Stimulated activated CD8-positive, alpha-beta memory T cell treated with anti-CD3 and anti-CD28 coated beads, Interleukin-15, amount 100 ng/mL, for 4 hours (primary cell): ENCODE data around the gene MAFG.

Experiments
- DNase-seq, 2 donors: peaks; one replicate each; pipeline ENCODE4 v3.0.0-alpha.2; 2020; ENCODE audit warnings: low read depth in 2 of 2

The MAFG gene

DNA sequence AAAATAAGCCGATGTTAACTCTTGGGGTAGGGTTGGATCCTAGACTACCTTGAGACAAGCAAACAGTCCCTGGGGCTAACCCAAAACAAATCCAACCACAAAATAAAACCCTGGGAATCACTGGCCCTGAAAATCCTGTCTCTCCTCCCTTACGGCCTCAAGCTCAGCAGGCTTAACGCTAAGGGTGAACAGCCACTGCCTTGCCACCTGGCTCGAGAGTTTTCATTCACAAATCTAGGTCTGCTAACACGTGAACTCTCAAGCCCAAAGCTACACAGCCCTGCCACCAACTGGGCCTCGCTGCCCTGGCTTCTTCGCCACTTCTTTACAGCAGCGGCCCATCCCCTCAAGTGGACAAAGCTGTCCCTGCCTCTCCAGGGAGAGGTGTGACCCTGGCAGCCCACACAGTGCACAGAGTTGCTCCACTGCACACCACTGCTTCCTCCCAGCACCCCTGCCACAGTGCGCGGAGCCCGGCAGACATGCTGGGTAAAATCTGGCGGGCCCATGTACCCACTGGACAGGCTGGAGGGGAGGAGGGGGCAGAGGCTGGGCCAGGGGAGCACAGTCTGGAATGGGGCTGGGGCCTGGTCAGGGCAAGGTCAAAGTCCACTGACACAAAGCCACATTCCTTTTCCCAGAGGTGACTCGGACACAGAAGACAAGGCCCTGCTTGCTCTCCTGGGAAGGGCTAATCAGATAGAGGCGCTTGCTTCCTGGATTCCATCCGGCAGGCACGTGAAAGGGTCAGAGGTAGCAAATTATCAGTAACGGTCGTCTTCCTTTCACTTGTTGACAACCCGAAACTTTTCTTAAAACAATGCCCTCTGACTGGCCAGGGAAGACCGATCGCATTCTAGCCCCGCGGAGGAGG is 17.3 kb downstream of the MAFG start:
- no peak for DNase-seq

DNA sequence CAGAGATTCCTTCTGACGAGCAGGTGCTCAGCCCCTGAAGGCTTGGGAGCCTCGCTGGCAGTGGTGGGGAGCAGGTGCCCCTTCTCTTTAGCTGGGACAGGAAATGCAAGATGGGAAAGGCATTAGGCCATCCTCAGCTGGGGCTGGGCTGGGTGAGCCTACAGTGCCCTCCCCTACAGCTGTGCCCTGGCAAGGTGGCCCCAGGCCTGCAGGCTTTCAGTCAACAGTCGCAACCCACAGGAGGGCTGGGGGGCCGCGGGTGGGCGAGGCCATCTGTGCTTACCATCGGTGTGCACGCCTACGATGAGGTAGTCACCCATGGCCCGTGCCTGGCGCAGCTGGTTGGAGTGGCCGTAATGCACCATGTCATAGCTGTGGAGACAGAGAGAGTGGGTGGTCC is 18.3 kb downstream of the MAFG start:
- DNase-seq: no peak

DNA sequence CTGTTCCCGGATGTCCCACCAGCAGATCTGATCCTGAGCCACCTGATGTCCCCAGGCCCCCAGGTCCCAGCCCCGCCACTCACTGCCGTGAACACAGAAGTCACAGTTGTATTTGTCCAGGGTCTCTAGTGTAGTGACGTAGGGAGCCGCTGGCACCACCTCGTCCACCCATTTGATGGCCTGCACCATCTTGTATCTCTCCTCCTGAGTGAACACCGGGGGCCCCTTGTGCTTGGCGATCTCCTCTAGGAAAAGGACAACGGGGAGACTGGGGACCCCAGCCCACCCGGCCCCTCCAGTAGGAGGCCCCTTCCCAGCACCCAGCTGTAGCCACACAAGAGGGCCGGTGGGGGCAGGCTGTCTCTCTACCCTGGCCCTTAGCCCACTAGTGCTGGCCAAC is 18.7 kb downstream of the MAFG start:
- no peak for DNase-seq

DNA sequence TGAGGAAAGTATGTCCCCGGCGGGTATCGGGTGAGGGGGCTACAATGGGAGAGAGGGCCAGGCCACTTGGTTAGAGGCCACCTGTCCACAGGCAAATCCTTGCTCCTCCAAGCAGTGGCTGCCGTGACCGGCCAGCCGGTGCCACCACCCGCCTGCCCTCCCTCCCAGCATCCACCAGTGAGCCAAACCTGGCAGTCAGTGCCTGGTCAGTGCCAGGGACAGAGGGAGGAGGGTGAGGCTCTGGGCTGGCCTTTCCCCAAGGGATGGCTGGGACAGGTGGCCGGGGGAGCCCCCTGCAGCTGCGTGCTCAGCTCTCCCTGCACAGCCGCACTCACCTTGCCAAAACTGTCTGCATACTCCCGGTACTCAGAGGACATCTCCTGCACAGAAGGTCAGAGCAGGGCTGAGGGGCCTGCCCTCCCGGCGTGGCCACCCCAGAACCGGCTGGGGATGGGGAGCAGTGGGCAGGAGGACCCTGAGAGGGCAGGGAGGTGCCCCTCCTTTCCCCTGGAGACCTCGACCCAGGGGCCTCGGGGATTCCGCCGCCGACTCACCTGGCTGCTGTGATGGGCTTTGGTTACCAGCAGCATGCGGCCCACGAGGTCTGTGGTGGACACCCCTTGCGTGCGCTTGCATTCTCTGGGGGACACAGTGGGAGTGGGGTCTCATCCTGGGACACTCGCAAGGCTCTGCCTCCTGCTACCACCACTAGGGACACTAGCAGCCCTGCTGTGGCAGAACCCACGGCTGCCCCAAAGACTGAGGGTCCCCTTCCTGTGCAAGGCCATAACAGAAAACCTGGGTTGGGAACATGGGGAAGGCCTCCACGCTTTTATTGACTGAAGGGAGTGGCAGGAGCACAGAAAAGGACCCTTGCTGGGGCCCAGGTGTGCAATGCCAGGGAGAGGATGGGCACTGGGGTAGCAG is 20.1 kb downstream of the MAFG start:
- DNase-seq: no peak

DNA sequence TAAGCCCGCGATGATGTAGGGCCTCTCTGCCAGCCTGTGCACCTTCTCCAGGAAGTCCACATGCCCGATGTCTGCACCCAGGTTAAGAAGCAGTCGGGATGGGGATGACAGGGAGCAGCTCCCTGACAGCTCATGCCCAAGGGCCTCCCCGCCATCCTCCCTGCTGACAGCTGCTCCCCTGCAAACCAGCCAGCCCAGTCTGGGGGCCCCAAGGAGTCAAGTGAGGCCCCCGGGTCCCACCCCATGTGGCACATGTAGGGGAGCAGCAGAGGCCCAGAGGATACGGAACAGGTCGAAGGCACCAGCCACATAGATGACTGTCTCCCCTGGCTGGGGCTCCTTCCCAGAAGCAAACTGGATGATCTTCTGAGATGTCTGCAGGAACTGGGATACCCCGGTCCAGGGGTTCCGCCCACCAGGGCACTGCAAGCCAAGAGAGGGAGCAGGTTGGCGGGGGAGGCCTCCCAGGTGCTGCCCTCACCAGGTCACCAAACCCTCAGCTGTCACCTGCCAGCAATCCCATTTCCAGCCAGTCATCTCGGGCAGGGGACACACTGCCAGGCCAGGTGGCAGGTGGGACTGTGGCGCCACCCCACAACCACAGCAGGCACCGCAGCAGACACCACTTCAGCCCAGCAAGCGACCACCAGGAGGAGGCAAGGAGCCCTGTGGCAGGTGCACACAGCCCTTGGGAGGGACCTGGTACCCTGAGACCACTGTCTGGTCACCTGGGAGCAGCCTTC is 20.9 kb downstream of the MAFG start:
- no peak for DNase-seq

DNA sequence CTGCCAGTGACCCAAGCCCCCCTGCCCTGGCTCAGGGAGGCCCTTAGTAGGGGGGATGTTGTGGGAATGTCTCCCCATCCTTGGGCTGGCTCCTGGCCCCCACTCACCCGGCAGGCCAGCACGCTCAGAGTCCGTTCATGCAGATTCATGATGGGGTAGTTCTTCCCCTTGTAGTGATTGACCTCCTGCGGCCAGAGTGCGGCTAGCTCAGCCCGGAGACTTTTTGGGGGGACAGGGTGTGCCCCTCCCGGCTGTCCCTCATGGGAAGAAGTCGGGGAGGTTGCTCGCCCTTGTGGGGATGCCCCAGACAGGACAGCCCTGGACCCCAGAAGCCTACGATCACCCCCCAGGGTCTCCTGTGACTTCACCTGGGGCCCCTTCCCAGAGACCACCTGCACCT is 21.5 kb downstream of the MAFG start:
- DNase-seq: no peak

DNA sequence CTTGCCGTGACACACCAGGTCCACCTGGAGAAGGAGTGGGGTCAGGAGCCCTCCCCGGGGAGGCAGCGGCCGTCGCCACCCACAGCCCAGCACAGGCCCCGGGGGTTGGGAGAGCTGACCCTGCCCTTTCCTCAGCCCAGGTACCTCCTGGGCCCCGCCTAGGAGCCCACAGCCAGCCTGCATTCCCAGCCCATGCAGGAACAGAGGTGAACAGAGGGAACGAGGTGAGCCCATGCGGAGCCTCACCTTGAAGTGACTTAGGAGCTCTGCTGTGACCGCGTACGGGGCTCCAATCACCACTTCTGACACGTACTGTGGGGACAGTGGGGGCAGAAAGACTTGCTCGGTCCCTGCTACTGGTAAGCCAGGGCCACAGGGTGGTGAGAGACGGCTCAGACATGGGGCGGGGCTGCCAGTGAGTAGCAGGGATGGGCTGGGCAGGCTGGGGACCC is 22.1 kb downstream of the MAFG start:
- DNase-seq: no peak

DNA sequence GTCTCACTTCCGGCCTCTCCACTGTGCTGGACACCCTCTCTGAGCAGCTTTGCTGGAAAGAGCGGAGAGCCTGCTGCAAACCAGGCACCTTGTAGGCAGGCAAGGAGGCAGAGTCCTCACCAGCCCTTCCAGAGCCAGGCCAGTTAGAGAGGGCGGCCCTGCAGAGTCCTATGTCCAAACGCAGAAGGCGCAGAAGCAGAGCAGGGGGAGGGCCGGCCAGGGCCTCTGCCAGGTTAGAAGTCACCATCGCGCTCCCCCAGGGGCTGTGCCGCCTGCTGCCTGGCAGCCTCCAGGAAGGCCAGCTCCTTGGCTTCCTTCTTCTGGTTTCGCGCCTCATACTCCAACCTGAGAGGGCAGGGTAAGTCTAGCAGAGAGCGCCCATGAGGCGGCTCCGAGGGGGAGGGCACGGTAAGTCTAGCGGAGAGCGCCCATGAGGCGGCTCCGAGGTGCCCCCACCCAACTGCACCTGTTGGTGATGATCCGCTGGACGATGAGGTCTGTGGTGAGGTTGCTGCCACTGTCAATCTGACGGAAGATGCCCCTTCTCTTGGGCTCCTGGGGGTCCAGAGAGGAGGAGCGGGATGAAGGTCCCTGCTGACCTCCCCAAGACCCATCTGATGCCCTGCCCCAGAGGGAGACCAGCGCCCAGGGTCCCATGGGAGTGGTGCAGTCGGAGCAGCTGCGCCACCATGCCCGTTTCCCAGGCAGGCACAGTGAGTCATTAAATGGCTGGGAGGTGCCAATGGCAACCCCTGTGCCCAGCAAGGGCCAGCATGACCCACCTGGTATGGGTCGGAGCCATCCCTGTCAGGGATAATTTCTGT is 22.7 kb downstream of the MAFG start:
- DNase-seq: no peak

DNA sequence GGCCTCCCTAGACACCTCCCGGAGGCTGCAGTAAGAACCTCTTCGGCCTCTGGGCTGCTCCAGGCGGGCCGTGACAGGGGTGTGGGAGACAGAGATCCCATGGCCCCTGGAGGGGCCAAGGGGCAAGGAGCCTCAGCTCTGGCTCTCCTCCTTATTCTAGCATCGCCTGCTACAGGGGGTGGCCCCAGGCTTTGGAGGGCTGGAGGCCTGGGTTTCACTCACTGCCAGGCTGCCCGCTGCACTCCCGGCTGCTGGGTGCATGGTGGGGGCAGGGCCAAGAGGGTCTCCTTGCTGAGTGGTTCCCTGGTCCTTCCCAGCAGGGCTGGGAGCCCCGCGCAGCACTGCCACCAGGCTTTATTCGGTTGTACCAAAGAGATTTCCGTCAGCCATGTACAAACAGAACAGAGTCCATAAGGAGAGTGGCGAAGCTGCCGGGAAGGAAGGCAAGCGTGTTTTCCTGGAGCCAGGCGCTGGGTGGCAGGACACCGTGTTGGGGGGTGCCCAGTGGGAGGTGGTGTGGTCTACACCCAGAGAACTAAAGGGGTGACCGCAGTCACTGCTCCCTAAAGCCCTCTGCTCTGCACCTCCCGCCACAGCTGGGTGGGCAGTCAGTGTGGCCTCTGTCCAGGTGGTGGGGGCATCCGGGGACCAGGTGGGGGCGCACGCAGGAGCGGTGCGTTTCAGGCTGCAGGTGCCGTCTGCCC is 23.5 kb downstream of the MAFG start:
- DNase-seq: no peak

DNA sequence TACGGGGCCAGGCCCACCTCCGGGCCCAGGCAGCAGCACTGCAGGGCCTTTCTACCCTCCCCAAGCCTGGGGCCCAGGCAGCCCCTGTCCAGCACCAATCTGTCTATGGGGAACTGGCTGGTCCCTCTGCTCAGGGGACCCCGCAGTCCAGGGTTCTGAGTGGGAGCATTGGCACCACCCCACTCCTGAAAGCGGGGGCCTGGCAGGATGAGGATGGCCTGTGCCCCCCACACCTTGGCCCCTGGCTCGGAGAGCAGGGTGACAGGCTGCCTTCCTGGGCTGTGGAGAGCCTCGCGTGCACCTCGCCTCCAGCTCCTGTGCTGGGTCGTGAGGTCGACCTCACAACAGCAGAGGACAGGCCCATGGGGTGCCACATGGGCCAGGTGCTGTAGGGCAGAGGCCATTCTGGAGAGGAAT is 24.1 kb downstream of the MAFG start:
- DNase-seq: no peak

DNA sequence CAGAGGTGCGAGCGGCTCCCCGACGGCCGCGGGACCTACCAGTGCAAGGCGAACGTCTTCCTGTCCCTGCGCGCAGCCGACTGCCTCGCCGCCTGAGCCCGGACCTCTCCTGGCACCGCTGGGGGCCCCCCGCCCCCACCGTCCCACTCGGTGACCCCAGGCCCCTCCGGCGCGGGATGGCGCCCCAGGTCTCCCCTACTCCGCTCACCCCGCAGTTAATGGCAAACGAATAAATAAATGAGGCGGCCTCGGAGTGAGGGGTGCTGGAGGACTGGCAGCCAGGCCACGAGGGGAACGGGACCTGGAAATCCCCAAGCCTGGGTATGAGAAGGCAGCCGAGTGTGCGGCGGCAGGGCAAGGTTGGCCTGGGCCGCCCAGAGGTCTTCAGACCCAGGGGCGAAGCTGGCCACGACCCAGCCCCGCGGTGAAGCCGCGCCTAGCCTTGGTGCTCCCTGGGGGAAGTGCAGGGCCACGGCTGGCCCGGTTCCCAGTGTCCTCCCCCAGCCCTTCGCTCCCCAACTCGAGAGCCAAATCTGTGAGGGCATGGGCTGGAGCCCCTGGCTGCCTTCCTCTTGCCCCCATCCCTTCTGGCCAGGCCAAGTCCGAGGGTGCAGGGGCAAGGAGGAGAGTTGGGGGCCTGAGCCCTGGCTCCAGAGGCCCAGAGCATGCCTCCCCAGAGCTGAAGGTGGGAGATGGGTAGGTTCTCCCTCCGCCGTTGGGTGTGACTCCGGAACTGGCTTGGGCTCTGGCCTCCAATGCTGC is 24.7 kb downstream of the MAFG start:
- no peak for DNase-seq

DNA sequence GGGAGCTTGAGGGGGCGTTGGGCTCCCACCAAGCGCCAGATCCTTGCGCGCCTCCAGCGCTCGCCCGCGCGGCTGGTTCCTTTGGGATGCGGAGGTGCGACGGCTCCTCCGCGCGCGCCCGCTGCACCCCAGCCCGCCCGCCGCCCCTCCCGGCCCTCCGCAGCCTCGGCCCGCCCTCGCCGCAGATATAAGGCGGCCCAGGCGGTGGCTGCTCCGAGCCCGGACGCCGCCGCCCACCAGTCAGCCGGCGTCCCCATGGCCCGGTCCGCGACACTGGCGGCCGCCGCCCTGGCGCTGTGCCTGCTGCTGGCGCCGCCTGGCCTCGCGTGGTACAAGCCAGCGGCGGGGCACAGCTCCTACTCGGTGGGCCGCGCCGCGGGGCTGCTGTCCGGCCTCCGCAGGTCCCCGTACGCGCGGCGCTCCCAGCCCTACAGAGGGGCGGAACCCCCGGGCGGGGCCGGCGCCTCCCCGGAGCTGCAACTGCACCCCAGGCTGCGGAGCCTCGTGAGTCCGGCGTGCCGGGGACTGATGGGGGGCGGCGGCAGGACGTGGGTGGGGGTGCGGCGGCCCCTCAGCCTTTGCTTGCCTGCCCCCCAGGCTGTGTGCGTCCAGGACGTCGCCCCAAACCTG is 25.4 kb downstream of the MAFG start, which contains the start of gene NPB:
Gene NPB (plus strand): TSS at position 216 of the 630 bp plus-strand sequence. CDS start 40 bp downstream, at position 256.
- no peak for DNase-seq

DNA sequence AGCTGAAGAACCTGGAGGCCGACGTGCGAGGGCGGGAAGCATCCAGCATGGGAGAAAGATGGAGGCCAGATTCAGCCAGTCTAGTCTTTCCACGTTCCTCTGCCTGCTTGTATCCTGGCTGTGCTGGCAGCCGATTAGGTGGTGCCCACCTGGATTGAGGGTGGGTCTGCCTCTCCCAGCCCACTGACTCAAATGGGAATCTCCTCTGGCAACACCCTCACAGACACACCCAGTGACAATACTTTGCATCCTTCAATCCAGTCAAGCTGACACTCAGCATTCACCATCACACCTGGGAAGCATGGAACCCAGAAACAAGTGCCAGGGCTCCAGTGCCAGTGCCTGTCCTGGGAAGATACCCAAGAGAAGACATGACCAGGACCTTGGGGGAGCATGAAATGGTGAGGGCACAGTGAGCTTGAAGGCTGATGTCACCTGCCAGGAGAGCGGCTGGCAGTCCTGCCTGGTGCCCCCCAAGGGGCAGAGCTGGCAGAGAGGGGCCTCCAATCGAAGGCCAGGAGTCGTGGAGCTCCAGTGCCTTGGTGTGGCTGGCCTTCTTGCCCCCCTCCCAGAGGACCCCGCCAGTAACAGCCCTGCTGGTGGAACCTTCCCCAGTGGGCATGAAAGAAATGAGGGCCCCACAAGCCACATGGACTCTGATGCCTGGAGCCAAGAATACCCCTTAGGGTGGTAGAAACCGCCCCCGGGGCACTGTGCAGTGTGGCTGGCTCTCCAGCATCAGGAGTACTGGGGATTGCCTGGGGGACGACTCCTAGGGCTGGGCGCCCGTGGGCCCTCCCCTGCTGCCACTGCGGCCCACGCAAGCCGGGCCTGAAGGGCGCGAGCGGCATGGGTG is 26.1 kb downstream of the MAFG start:
- no peak for DNase-seq

DNA sequence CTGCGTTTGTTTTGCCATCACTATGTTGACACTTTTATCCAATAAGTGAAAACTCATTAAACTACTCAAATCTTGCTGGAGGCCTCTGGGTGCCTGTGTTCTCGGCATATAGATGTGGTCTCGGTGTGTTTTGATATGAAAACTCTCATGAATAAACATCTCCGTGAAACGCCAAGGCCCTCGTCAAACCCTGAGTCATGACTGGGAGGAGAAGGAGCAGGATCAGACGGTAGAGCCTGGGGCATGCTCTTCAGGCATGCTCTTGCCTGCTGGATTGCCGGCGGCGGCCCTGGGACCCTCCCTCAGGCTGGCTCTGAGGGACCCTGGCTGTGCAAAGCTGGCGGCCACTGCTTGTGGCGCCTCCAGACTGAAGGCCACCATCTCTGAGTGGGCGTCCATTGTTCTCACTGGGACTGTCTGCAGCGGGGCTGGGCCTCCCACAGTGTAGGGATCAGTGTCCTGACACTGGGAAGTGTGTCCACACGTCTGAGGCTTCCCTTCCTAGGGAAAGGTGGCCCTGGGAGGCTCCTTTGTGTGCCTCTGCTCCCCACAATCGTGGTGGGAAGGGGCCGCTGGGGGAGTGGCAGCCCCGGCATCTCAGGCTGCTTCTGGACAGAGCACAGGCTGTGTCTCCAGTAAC is 27.2 kb downstream of the MAFG start:
- no peak for DNase-seq

DNA sequence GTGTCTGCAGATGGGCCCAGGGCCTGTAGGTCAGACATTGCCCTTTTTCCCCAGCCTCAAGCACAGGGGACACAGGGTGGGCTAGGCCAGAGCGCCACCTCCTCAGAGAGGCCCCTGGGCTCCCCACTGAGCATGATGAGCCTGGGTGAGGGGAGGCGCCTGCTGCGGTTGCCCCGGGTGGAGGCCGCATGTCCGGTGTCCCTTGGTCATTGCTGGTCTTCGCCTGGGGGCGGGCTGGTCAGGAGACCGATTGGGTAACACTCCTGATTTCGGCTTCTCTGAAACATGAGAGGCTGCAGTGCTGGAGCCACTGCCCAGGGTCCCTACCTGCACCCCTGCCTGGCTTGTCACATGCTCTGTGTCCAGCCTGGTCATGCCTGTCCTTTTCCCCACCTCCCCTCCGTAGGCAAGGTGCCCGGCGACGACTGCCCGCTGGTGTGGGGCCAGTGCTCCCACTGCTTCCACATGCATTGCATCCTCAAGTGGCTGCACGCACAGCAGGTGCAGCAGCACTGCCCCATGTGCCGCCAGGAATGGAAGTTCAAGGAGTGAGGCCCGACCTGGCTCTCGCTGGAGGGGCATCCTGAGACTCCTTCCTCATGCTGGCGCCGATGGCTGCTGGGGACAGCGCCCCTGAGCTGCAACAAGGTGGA is 27.9 kb downstream of the MAFG start:
- no peak for DNase-seq

DNA sequence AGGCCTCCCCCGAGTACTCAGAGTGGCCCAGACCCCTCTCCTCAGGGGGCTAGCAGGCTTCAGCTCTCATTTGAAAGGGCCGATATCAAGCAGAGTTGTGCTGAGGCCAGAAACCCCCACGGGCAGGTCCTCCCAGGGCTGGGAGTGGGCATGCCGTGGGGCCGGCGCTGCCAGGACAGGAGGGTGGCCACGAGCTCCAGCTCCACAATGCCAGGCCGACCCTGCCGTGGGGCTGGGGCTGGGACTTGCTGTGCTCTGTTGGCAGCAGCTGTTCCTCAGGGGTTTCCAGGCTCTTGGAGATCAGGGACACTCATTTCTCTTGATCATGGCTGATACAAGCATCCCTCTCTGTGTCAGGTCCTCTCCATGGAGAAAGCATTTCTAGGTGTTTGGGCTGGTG is 28.6 kb downstream of the MAFG start:
- DNase-seq: no peak
